C4-2B (cell line): ENCODE data around the gene GALNT2.

Experiments
- H3K27ac ChIP-seq: fragments of 450-650 bp; 2 replicates; pipeline ENCODE4 v1.5.1; 2017
- ZFX ChIP-seq: fragments of 450-650 bp; IDR thresholded peaks from 2 replicates; pipeline ENCODE4 v1.6.1; 2017
- TF ChIP-seq, protein P1 (sequence below): fragments of 450-650 bp; conservative IDR thresholded peaks from 2 replicates; pipeline ENCODE4 v1.5.1; 2017; ENCODE audit warnings: mild to moderate bottlenecking

The GALNT2 gene

DNA sequence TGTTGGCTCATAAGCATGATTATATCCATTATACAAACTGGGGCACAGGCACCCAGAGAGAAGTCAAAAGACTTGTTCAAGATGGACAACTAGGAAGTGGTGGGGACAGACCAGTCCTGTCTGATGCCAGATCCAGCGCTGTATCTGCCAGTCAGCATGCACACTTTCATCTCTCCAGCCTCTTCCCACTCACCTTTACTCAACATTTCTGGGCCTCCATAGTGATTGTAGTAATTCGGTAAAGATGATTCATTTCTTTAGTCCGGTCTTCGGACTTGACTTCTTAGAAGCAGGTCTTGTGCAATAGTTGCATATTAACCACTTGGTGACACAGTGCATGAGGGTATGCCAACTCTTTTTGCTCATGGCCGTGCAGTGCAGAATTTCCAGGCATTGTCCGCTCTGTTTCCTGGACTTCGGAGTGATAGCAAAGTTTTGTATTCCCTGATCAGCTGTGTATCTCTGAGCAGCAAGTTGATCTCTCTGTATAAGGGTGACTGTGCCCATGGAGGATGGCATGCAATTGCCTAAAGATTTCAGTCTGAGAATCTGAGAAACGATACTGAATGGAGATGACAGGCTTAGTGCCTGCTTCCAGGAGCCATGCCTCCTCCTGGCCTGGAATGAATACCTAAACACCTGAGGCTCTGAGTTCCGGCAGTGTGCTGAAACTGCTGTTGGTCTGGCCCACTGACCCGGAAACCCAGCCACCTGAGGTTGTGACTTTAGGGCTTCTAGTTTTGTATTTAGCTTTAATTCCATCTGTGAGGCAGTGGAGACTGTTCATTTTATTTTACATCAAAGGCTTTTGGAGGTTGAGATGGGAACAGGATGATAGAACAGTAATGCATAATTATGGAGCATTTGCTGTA, 39.0 kb downstream of the GALNT2 start:
- TF ChIP-seq ZFX = no peak
- TF ChIP-seq, protein P1, sequence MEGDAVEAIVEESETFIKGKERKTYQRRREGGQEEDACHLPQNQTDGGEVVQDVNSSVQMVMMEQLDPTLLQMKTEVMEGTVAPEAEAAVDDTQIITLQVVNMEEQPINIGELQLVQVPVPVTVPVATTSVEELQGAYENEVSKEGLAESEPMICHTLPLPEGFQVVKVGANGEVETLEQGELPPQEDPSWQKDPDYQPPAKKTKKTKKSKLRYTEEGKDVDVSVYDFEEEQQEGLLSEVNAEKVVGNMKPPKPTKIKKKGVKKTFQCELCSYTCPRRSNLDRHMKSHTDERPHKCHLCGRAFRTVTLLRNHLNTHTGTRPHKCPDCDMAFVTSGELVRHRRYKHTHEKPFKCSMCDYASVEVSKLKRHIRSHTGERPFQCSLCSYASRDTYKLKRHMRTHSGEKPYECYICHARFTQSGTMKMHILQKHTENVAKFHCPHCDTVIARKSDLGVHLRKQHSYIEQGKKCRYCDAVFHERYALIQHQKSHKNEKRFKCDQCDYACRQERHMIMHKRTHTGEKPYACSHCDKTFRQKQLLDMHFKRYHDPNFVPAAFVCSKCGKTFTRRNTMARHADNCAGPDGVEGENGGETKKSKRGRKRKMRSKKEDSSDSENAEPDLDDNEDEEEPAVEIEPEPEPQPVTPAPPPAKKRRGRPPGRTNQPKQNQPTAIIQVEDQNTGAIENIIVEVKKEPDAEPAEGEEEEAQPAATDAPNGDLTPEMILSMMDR = no peak
- no peak overlapping the region for H3K27ac ChIP-seq

DNA sequence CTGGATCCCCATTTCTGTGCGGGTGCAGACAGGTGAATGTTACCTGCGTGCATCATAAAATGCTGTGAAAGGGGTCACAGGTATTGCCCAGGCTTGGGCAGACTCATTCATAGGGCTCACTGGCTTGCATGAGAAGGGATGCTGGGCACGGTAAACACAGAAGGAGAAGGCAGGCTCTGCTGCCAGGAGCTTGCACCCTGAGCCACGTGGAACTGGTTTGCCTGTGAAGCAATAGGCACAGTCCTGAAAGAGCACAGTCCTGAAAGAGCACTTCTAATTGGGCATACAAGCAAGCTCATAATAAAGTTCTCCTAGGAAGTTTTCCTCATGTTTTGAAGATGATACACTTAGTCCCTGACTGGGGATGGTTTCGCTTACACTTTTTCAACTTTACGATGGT, 40.9 kb downstream of the GALNT2 start:
- TF ChIP-seq, protein P1 = no peak
- no peak for TF ChIP-seq ZFX
- no peak overlapping the region for H3K27ac ChIP-seq

DNA sequence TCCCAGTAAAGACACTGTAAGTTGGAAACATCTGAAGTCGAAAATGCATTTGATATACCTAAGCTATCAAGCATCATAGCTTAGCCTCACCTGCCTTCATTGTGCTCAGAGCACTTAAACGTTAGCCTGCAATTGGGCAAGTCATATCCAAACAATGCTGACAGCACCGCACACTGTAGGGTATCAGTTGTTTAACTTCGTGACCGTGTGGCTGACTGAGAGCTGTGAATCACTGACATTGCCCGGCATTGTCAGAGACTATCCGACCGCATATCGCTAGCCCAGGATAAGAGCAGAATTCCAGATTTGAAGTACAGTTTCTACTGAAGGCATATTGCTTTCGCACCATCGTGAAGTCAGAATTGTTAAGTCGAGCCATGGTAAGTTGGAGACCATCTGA, 41.5 kb downstream of the GALNT2 start:
- TF ChIP-seq, protein P1 = no peak
- H3K27ac ChIP-seq = no peak overlapping the region

DNA sequence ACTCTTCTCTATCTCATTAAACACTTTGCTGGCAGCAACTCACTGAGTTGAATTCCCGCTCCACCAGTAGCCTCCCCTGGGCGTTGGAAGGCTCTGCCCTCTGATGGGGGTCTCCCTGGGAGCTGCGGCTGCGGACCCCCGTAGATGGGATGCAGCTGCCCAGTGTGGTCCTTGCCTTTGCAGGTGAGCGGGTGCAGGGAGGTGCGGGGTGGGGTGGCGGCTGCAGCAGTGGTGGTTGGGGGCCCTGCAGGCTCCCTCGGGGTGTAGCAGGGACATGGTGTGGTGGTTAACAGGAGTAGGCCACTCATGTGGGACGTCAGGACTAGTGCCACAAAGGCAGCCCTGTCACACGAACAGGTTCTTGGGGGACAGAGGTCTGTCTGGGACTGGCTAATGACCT, 42.0 kb downstream of the GALNT2 start:
- no peak overlapping the region for H3K27ac ChIP-seq

DNA sequence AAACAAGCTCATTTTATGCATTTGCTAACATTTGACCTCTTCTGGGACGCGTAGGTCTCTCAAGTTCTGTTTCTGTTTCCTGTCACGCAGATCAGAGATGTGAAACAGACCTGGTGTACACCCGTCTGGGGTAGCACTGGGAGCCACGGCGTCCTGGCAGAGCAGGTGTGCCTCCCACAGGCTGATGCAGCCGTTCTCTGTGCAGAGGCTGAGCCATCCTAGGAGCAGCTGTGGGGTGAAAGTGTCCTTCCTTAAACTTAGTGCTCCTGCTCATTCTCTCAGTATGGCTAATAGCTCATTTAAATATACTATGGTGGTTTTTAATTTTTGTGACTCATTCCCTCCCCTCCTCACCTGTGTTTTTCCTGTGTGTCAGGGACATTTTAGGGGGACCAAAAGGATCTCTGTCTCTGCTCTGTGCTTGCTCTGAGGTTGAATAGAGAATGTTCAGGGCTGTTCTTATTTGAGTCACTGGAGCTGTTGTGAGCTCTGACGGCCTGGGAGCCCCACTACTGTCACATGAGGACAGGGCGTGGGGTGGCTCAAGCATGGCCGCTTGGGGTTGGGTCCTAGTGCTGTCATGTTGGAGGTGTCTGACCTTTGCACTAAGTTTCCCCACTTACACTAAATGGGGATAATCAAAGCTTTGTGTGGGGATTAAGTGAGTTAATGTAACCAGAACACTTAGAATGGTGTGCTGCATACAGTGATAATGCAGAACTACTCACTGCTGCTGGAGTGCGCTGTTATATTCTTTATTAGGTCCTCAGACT, 43.0 kb downstream of the GALNT2 start:
- TF ChIP-seq, protein P1 = no peak
- no peak for TF ChIP-seq ZFX
- no peak overlapping the region for H3K27ac ChIP-seq

More for the DNA sequence above, 42.0 kb downstream of the GALNT2 start:
- TF ChIP-seq, protein P1 = no peak
- no peak for TF ChIP-seq ZFX

DNA sequence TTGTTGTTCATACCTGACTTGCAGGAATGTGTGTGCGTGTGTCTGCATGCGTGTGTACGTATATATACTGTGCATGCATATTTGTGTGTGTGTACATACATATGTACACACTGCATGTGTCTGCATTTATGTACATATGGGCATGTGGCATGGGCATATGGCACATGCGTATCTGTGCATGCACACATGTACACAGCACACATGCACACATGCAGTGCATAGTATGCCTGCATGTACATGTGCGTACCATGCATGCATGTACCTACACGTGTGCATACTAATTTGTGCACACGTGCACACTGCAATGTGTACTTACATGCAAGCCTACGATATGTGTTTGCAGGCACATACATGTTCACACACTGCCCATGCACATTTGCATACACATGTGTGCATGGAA, 43.9 kb downstream of the GALNT2 start:
- TF ChIP-seq, protein P1 = no peak
- TF ChIP-seq ZFX = no peak
- H3K27ac ChIP-seq = no peak overlapping the region

DNA sequence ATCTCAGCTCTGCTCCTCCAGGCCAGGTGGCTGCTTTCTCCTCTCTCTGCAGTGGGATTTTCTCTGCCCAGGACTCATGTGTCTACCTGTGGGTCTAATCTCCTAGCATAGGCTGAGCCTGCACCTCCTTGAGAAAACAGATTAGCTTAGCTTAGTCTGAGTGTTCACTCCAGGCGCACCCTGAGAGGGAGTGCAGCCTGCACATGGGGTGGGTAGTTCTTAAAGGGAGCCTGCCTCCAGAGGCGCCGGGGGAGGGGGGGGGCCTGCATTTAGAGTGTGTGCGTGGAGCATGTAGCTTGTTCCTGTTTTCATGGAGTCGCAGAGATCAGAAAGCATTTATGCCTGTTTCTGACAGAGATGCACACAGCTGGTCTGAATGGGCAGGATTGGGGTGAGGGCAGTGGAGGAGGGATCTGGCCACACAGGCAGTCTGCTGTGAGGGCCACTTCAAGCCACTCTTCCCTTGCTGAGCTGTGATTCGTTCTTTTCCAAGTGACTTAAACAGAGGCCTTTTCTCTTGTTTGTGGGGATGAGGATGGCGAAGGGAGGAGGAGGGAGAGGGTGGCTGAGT, 45.2 kb downstream of the GALNT2 start:
- H3K27ac ChIP-seq = no peak overlapping the region
- TF ChIP-seq, protein P1 = no peak
- TF ChIP-seq ZFX = no peak
